CD4-positive, alpha-beta memory T cell (primary cell): Measurements from ENCODE around the gene COL5A1. TPM values are rescaled to one million over a fixed set of nuclear protein-coding genes. Genes with fewer than 3 reads are reported as not detected.

ENCODE experiments used
- CTCF ChIA-PET: fragments of 350-600 bp; sonication (Branson Sonifier 250); formaldehyde crosslinking; loops from one replicate; lab custom pipeline; 2021; ENCODE audit warnings: inconsistent platforms; ENCODE audit not compliant: partially characterized antibody; lab: Charles Lee
- POLR2A ChIA-PET: fragments of 350-600 bp; sonication (Branson Sonifier 250); formaldehyde crosslinking; loops from one replicate; lab custom pipeline; 2021; ENCODE audit not compliant: partially characterized antibody; lab: Charles Lee
- DNase-seq, 5 donors: peaks; one replicate each; pipeline versions ENCODE4 v3.0.0 to v3.0.0-alpha.2; 2020 to 2022; ENCODE audit warnings: mixed read lengths in 1 of 5
- H3K27ac ChIP-seq: one replicate; pipeline ENCODE4 v1.7.0; 2013; ENCODE audit warnings: low read depth, low read length
- H3K27me3 ChIP-seq: 2 replicates; pipeline ENCODE4 v1.7.0; 2013; ENCODE audit warnings: mild to moderate bottlenecking, low read length, moderate library complexity; ENCODE audit not compliant: insufficient read depth
- H3K36me3 ChIP-seq: 2 replicates; pipeline ENCODE4 v1.7.0; 2013; ENCODE audit warnings: mild to moderate bottlenecking, low read length, moderate library complexity; ENCODE audit not compliant: insufficient read depth
- H3K4me1 ChIP-seq: 2 replicates; pipeline ENCODE4 v1.7.0; 2013; ENCODE audit warnings: mild to moderate bottlenecking, low read length, moderate library complexity; ENCODE audit not compliant: insufficient read depth
- H3K4me3 ChIP-seq, 2 donors: one replicate each; pipeline ENCODE4 v1.7.0; 2013; ENCODE audit warnings: low read length in 2 of 2, mild to moderate bottlenecking in 1 of 2
- H3K9me3 ChIP-seq, 2 donors: one replicate each; pipeline ENCODE4 v1.7.0; 2013; ENCODE audit warnings: low read length in 2 of 2, control low read depth in 1 of 2; ENCODE audit not compliant: control insufficient read depth in 1 of 2
- H3K27ac Mint-ChIP-seq, 7 donors: one replicate each; pipeline ENCODE4 v1.8.0; 2020 to 2021; ENCODE audit warnings: mixed read lengths in 7 of 7, mild to moderate bottlenecking in 6 of 7, inconsistent platforms in 3 of 7, moderate library complexity in 3 of 7
- H3K27me3 Mint-ChIP-seq, 2 donors: one replicate each; pipeline ENCODE4 v1.8.0; 2020 to 2021; ENCODE audit warnings: mixed read lengths in 2 of 2
- H3K36me3 Mint-ChIP-seq, 2 donors: one replicate each; pipeline ENCODE4 v1.8.0; 2020 to 2021; ENCODE audit warnings: mixed read lengths in 2 of 2, inconsistent platforms in 1 of 2, mild to moderate bottlenecking in 1 of 2
- H3K4me1 Mint-ChIP-seq, 4 donors: one replicate each; pipeline ENCODE4 v1.8.0; 2020 to 2021; ENCODE audit warnings: mixed read lengths in 4 of 4, mild to moderate bottlenecking in 1 of 4
- H3K4me3 Mint-ChIP-seq, 8 donors: one replicate each; pipeline ENCODE4 v1.8.0; 2020 to 2021; ENCODE audit warnings: mixed read lengths in 8 of 8, mild to moderate bottlenecking in 7 of 8, moderate library complexity in 6 of 8, inconsistent platforms in 3 of 8
- H3K9me3 Mint-ChIP-seq, 8 donors: one replicate each; pipeline ENCODE4 v1.8.0; 2020 to 2021; ENCODE audit warnings: mixed read lengths in 8 of 8, mild to moderate bottlenecking in 5 of 8, inconsistent platforms in 3 of 8, moderate library complexity in 1 of 8
- intact Hi-C: fragments of 100-400 bp; cut with micrococcal nuclease; formaldehyde crosslinking; loops from one replicate; pipeline ENCODE4 v1.15.1; 2023
- polyA plus RNA-seq, 2 donors: library from polyadenylated mRNA; unstranded; fragments of 300-500 nt; fragmentation: Illumina TruSeq; gene quantifications; one replicate each; pipeline ENCODE4 v1.2.3, GENCODE V29; 2021
- total RNA-seq, 2 experiments: library from RNA; stranded (reverse); gene quantifications; one replicate each; pipeline ENCODE4 v1.2.3, GENCODE V29; 2021

The COL5A1 gene
- total and polyA plus RNA-seq, 4 experiments from 2014 or later: 0.36 to 1.6 (median 1.5) TPM; not detected in 1

- Mint-ChIP-seq H3K27me3 (peaks cover 2 to 3% of the 10 kb centered on the region in 2 donors), H3K9me3 (no peaks in the 10 kb centered on the region), H3K27ac (peak overlapping the region in 1 of 7 donors; percentile 48), H3K36me3 (no peaks in the 10 kb centered on the region), H3K4me1 (no peaks in the 10 kb centered on the region), H3K4me3 (no peak overlapping the region)
- H3K27ac ChIP-seq: no peak overlapping the region
- no peaks in the 10 kb centered on the region for H3K4me1 ChIP-seq
- no peaks in the 10 kb centered on the region for H3K27me3 ChIP-seq
- intact Hi-C loops: no loop called here
- ChIA-PET POLR2A (no interaction called here), CTCF (no interaction called here)
- H3K9me3 ChIP-seq: no peaks in the 10 kb centered on the region
- no peak for DNase-seq
- no peaks in the 10 kb centered on the region for H3K36me3 ChIP-seq
- no peak overlapping the region for H3K4me3 ChIP-seq
Measured at GRCh38 chr9:134879664-134880483, 238.3 kb downstream of the COL5A1 start.

- Mint-ChIP-seq H3K27me3 (peaks cover 0 to 3% of the 10 kb centered on the region in 2 donors), H3K9me3 (no peaks in the 10 kb centered on the region), H3K4me1 (no peaks in the 10 kb centered on the region), H3K36me3 (no peaks in the 10 kb centered on the region), H3K4me3 (no peak within 1 kb of the TSS), H3K27ac (peak within 1 kb of the TSS in 1 of 7 donors; percentile 48)
- Histone ChIP-seq H3K9me3 (no peaks in the 10 kb centered on the region), H3K27ac (no peak within 1 kb of the TSS), H3K27me3 (no peaks in the 10 kb centered on the region), H3K36me3 (no peaks in the 10 kb centered on the region), H3K4me3 (no peak within 1 kb of the TSS), H3K4me1 (no peaks in the 10 kb centered on the region)
- POLR2A ChIA-PET: no interaction called here
- no peak for DNase-seq
- CTCF ChIA-PET: no interaction called here
- intact Hi-C loops: no loop called here
Measured at GRCh38 chr9:134880484-134881312, 239.1 kb downstream of the COL5A1 start, which contains the start of gene FCN2. Gene FCN2, plus strand, starts transcription at chr9:134880810. Its CDS starts 12 bp downstream, at chr9:134880822.

- H3K4me3 Mint-ChIP-seq: no peak overlapping the region
- H3K27me3 Mint-ChIP-seq: peaks cover 0 to 4% of the 10 kb centered on the region in 2 donors
- POLR2A ChIA-PET: no interaction called here
- no peak overlapping the region for H3K27ac ChIP-seq
- no peaks in the 10 kb centered on the region for H3K4me1 ChIP-seq
- H3K4me1 Mint-ChIP-seq: no peaks in the 10 kb centered on the region
- H3K27ac Mint-ChIP-seq: no peak overlapping the region
- H3K36me3 ChIP-seq: no peaks in the 10 kb centered on the region
- intact Hi-C loops: no loop called here
- H3K9me3 ChIP-seq: no peaks in the 10 kb centered on the region
- H3K27me3 ChIP-seq: no peaks in the 10 kb centered on the region
- no peaks in the 10 kb centered on the region for H3K36me3 Mint-ChIP-seq
- no peaks in the 10 kb centered on the region for H3K9me3 Mint-ChIP-seq
- no peak overlapping the region for H3K4me3 ChIP-seq
- CTCF ChIA-PET: no interaction called here
- DNase-seq: no peak
Measured at GRCh38 chr9:134881313-134881670, 239.7 kb downstream of the COL5A1 start.

GRCh38 chr9:134882204-134882785 is 240.7 kb downstream of the COL5A1 start:
- Histone ChIP-seq H3K9me3 (no peaks in the 10 kb centered on the region), H3K36me3 (no peaks in the 10 kb centered on the region), H3K27ac (no peak overlapping the region), H3K27me3 (no peaks in the 10 kb centered on the region), H3K4me1 (no peaks in the 10 kb centered on the region), H3K4me3 (no peak overlapping the region)
- H3K27ac Mint-ChIP-seq: no peak overlapping the region
- peaks cover 0 to 13% of the 10 kb centered on the region in 2 donors for H3K27me3 Mint-ChIP-seq
- no peaks in the 10 kb centered on the region for H3K9me3 Mint-ChIP-seq
- ChIA-PET POLR2A (no interaction called here), CTCF (no interaction called here)
- no peaks in the 10 kb centered on the region for H3K36me3 Mint-ChIP-seq
- intact Hi-C loops: no loop called here
- no peak overlapping the region for H3K4me3 Mint-ChIP-seq
- no peak for DNase-seq
- H3K4me1 Mint-ChIP-seq: no peaks in the 10 kb centered on the region

GRCh38 chr9:134883040-134883782 is 241.6 kb downstream of the COL5A1 start:
- no peaks in the 10 kb centered on the region for H3K36me3 ChIP-seq
- Mint-ChIP-seq H3K36me3 (no peaks in the 10 kb centered on the region), H3K4me3 (no peak overlapping the region), H3K4me1 (no peaks in the 10 kb centered on the region), H3K27me3 (peaks cover 0 to 10% of the 10 kb centered on the region in 2 donors), H3K9me3 (no peaks in the 10 kb centered on the region), H3K27ac (no peak overlapping the region)
- DNase-seq: no peak
- intact Hi-C loops: no loop called here
- H3K27ac ChIP-seq: no peak overlapping the region
- H3K9me3 ChIP-seq: no peaks in the 10 kb centered on the region
- H3K4me1 ChIP-seq: no peaks in the 10 kb centered on the region
- H3K27me3 ChIP-seq: no peaks in the 10 kb centered on the region
- no peak overlapping the region for H3K4me3 ChIP-seq
- ChIA-PET POLR2A (no interaction called here), CTCF (no interaction called here)

GRCh38 chr9:134884492-134884891 is 242.9 kb downstream of the COL5A1 start:
- Mint-ChIP-seq H3K4me1 (no peaks in the 10 kb centered on the region), H3K36me3 (no peaks in the 10 kb centered on the region), H3K4me3 (no peak overlapping the region), H3K27me3 (peaks cover 0 to 12% of the 10 kb centered on the region in 2 donors), H3K27ac (no peak overlapping the region), H3K9me3 (no peaks in the 10 kb centered on the region)
- H3K9me3 ChIP-seq: no peaks in the 10 kb centered on the region
- POLR2A ChIA-PET: no interaction called here
- H3K36me3 ChIP-seq: no peaks in the 10 kb centered on the region
- H3K27me3 ChIP-seq: no peaks in the 10 kb centered on the region
- intact Hi-C loops: no loop called here
- H3K4me1 ChIP-seq: no peaks in the 10 kb centered on the region
- CTCF ChIA-PET: no interaction called here
- no peak overlapping the region for H3K4me3 ChIP-seq
- DNase-seq: no peak
- no peak overlapping the region for H3K27ac ChIP-seq
